Naive thymus-derived CD4-positive, alpha-beta T cell (primary cell): ENCODE results near the gene CERS6. TPM values are rescaled to one million over a fixed set of nuclear protein-coding genes. Genes with fewer than 3 reads are reported as not detected.

Experiments
- ATAC-seq: fragments of 150-1000 bp; cut with Tn5 transposase; 2 replicates; pipeline ENCODE4 v1.10.0; 2021; ENCODE audit warnings: mild to moderate bottlenecking, moderate library complexity
- CTCF ChIA-PET: fragments of 350-600 bp; sonication (Branson Sonifier 250); formaldehyde crosslinking; loops from one replicate; lab custom pipeline; 2021; ENCODE audit warnings: antibody characterized with exemption; lab: Charles Lee
- POLR2A ChIA-PET: fragments of 350-600 bp; sonication (Branson Sonifier 250); formaldehyde crosslinking; loops from one replicate; lab custom pipeline; 2021; ENCODE audit warnings: antibody characterized with exemption, inconsistent platforms; lab: Charles Lee
- DNase-seq, 9 donors: peaks; one replicate each; pipeline versions ENCODE4 v3.0.0 to v3.0.0-alpha.2; 2020 to 2022; ENCODE audit warnings: mixed read lengths in 1 of 9
- H3K27ac ChIP-seq: one replicate; pipeline ENCODE4 v1.7.0; 2013; ENCODE audit warnings: mild to moderate bottlenecking, low read depth, low read length, moderate library complexity
- H3K27me3 ChIP-seq, 2 donors: one replicate each; pipeline ENCODE4 v1.7.0; 2013; ENCODE audit warnings: low read length in 2 of 2, mild to moderate bottlenecking in 2 of 2, moderate library complexity in 2 of 2; ENCODE audit not compliant: control insufficient read depth in 2 of 2, insufficient read depth in 2 of 2
- H3K36me3 ChIP-seq, 3 experiments: 1 replicate in 2 of 3; 2 replicates in 1 of 3; pipeline ENCODE4 v1.7.0; 2013; ENCODE audit warnings: low read length in 3 of 3, mild to moderate bottlenecking in 3 of 3, moderate library complexity in 1 of 3; ENCODE audit not compliant: insufficient read depth in 3 of 3, control insufficient read depth in 2 of 3
- H3K4me1 ChIP-seq, 2 donors: one replicate each; pipeline ENCODE4 v1.7.0; 2013; ENCODE audit warnings: low read length in 2 of 2, mild to moderate bottlenecking in 2 of 2, moderate library complexity in 1 of 2; ENCODE audit not compliant: control insufficient read depth in 2 of 2, insufficient read depth in 2 of 2
- H3K4me3 ChIP-seq: 2 replicates; pipeline ENCODE4 v1.7.0; 2013; ENCODE audit warnings: mild to moderate bottlenecking, low read length
- H3K9me3 ChIP-seq, 3 experiments: 1 replicate in 2 of 3; 2 replicates in 1 of 3; pipeline ENCODE4 v1.7.0; 2013; ENCODE audit warnings: low read length in 3 of 3; ENCODE audit not compliant: control insufficient read depth in 2 of 3
- H3K27ac Mint-ChIP-seq, 9 donors: one replicate each; pipeline ENCODE4 v1.8.0; 2020 to 2022; ENCODE audit warnings: mixed read lengths in 9 of 9, mild to moderate bottlenecking in 8 of 9, moderate library complexity in 5 of 9, inconsistent platforms in 2 of 9
- H3K27me3 Mint-ChIP-seq, 5 donors: one replicate each; pipeline ENCODE4 v1.8.0; 2021 to 2022; ENCODE audit warnings: mixed read lengths in 5 of 5, mild to moderate bottlenecking in 1 of 5
- H3K36me3 Mint-ChIP-seq, 5 donors: one replicate each; pipeline ENCODE4 v1.8.0; 2020 to 2022; ENCODE audit warnings: mixed read lengths in 5 of 5, mild to moderate bottlenecking in 3 of 5, inconsistent platforms in 1 of 5
- H3K4me1 Mint-ChIP-seq, 7 donors: one replicate each; pipeline ENCODE4 v1.8.0; 2020 to 2022; ENCODE audit warnings: mixed read lengths in 7 of 7, mild to moderate bottlenecking in 3 of 7, inconsistent platforms in 1 of 7
- H3K4me3 Mint-ChIP-seq, 10 donors: one replicate each; pipeline ENCODE4 v1.8.0; 2020 to 2022; ENCODE audit warnings: mild to moderate bottlenecking in 10 of 10, mixed read lengths in 10 of 10, moderate library complexity in 6 of 10, inconsistent platforms in 2 of 10
- H3K9me3 Mint-ChIP-seq, 11 donors: one replicate each; pipeline ENCODE4 v1.8.0; 2020 to 2022; ENCODE audit warnings: mixed read lengths in 11 of 11, mild to moderate bottlenecking in 4 of 11, inconsistent platforms in 1 of 11, moderate library complexity in 1 of 11
- intact Hi-C, 2 donors: fragments of 100-400 bp; cut with micrococcal nuclease; formaldehyde crosslinking; loops; one replicate each; pipeline ENCODE4 v1.15.1; 2023
- polyA plus RNA-seq, 2 donors: library from polyadenylated mRNA; unstranded; fragments of 300-500 nt; fragmentation: Illumina TruSeq; gene quantifications; one replicate each; pipeline ENCODE4 v1.2.3, GENCODE V29; 2021
- total RNA-seq, 6 experiments: library from RNA in 5 of 6; stranded (reverse) in 5 of 6; gene quantifications; 1 replicate in 5 of 6; 2 replicates in 1 of 6; pipeline ENCODE4 v1.2.3 and lab custom pipeline; 2021 to 2026

CERS6 gene
- total and polyA plus RNA-seq, 7 experiments from 2014 or later, result 9.1 to 28.4 (median 19.7) TPM

DNA sequence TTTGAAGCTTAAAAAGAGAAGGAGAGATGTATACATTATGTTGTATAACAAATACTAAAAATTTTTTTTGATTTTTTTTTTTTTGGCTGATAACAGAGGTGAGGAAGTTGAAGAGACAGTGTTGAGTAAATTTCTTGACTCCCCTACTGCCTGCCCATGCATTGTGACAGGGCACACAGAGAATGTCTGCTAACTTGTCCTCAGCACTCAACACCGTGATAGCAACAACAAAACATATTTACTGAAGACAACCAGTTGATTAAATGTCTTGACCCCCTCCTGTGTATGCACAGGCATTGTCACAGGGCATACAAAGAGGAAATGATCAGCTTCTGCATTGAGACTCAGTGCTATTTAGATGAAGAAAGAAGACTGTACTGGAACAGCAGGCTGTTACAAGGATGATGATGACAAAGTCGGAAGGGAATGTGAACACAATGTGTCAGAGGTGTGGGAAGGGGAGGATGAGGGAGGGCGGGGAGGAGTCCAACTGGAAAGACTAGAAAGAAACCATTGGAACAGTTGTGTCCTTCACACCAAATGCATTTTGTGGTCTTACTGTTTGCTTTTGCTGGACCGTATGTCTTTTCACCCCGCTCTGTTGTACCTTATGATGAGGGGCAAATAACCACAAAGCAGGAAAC is 89.5 kb downstream of the CERS6 start:
- Mint-ChIP-seq H3K4me3 (peak overlapping the region in 1 of 10 donors; percentile 27), H3K27me3 (no peaks in the 10 kb centered on the region), H3K27ac (peak overlapping the region in 3 of 9 donors; percentile 33 to 56 (median 38)), H3K36me3 (peaks cover 5 to 45% (median 41%) of the 10 kb centered on the region in 5 donors), H3K4me1 (peaks cover 3 to 82% (median 71%) of the 10 kb centered on the region in 7 donors), H3K9me3 (peaks cover 0 to 19% (median 9%) of the 10 kb centered on the region in 11 donors)
- intact Hi-C loops, result no loop called here
- H3K27ac ChIP-seq, result no peak overlapping the region
- POLR2A ChIA-PET, result no interaction called here
- DNase-seq (no peak), ATAC-seq (no peak)
- H3K4me1 ChIP-seq, result peaks cover 0 to 29% of the 10 kb centered on the region in 2 donors
- CTCF ChIA-PET, result interaction anchor here (0.7 kb wide), 1 partner anchor 71 kb away, joined by 3 read pairs; no protein-coding TSS in a partner anchor
- H3K27me3 ChIP-seq, result no peaks in the 10 kb centered on the region
- H3K9me3 ChIP-seq, result no peaks in the 10 kb centered on the region
- no peaks in the 10 kb centered on the region for H3K36me3 ChIP-seq
- no peak overlapping the region for H3K4me3 ChIP-seq

GRCh38 chr2:168550670-168551069 is 94.6 kb downstream of the CERS6 start:
- no peak for DNase-seq
- CTCF ChIA-PET, result no interaction called here
- POLR2A ChIA-PET, result no interaction called here

GRCh38 chr2:168552450-168552856 is 96.4 kb downstream of the CERS6 start:
- CTCF ChIA-PET, result no interaction called here
- ATAC-seq, result peak; percentile 46
- DNase-seq, result no peak
- no peaks in the 10 kb centered on the region for H3K27me3 Mint-ChIP-seq
- peaks cover 3 to 70% (median 53%) of the 10 kb centered on the region in 7 donors for H3K4me1 Mint-ChIP-seq
- intact Hi-C loops, result no loop called here
- peaks cover 0 to 55% (median 37%) of the 10 kb centered on the region in 5 donors for H3K36me3 Mint-ChIP-seq
- Histone ChIP-seq H3K4me1 (peaks cover 0 to 18% of the 10 kb centered on the region in 2 donors), H3K27ac (no peak overlapping the region), H3K9me3 (no peaks in the 10 kb centered on the region), H3K4me3 (no peak overlapping the region), H3K36me3 (no peaks in the 10 kb centered on the region), H3K27me3 (no peaks in the 10 kb centered on the region)
- peaks cover 0 to 6% (median 0%) of the 10 kb centered on the region in 11 donors for H3K9me3 Mint-ChIP-seq
- POLR2A ChIA-PET, result no interaction called here
- peak overlapping the region in 7 of 9 donors; percentile 0 to 73 (median 27) for H3K27ac Mint-ChIP-seq
- peak overlapping the region in 3 of 10 donors; percentile 34 to 67 (median 52) for H3K4me3 Mint-ChIP-seq

More at GRCh38 chr2:168550670-168551069, 94.6 kb downstream of the CERS6 start:
- Mint-ChIP-seq H3K27me3 (no peaks in the 10 kb centered on the region), H3K4me3 (peak overlapping the region in 3 of 10 donors; percentile 60 to 69 (median 67)), H3K9me3 (peaks cover 0 to 6% (median 0%) of the 10 kb centered on the region in 11 donors), H3K36me3 (peaks cover 0 to 62% (median 45%) of the 10 kb centered on the region in 5 donors), H3K4me1 (peaks cover 3 to 76% (median 62%) of the 10 kb centered on the region in 7 donors), H3K27ac (peak overlapping the region in 1 of 9 donors; percentile 41)
- no peaks in the 10 kb centered on the region for H3K27me3 ChIP-seq
- ATAC-seq, result peak; percentile 65
- no peak overlapping the region for H3K4me3 ChIP-seq
- no peaks in the 10 kb centered on the region for H3K36me3 ChIP-seq
- no peaks in the 10 kb centered on the region for H3K9me3 ChIP-seq
- peaks cover 0 to 20% of the 10 kb centered on the region in 2 donors for H3K4me1 ChIP-seq
- no peak overlapping the region for H3K27ac ChIP-seq
- intact Hi-C loops, result loop anchor here in 1 of 2 donors (2.0 kb wide), 1 partner anchor 14 kb away; no protein-coding TSS in a partner anchor

GRCh38 chr2:168555283-168555682 is 99.2 kb downstream of the CERS6 start:
- intact Hi-C loops, result no loop called here
- H3K9me3 Mint-ChIP-seq, result peaks cover 0 to 6% (median 0%) of the 10 kb centered on the region in 11 donors
- H3K27me3 Mint-ChIP-seq, result no peaks in the 10 kb centered on the region
- Histone ChIP-seq H3K4me1 (peaks cover 0 to 15% of the 10 kb centered on the region in 2 donors), H3K9me3 (no peaks in the 10 kb centered on the region), H3K4me3 (no peak overlapping the region), H3K27me3 (no peaks in the 10 kb centered on the region), H3K27ac (no peak overlapping the region), H3K36me3 (peaks cover 0 to 1% (median 0%) of the 10 kb centered on the region in 3 experiments)
- no peak overlapping the region for H3K4me3 Mint-ChIP-seq
- no peak overlapping the region for H3K27ac Mint-ChIP-seq
- peaks cover 5 to 47% (median 34%) of the 10 kb centered on the region in 5 donors for H3K36me3 Mint-ChIP-seq
- CTCF ChIA-PET, result no interaction called here
- DNase-seq, result no peak
- H3K4me1 Mint-ChIP-seq, result peaks cover 7 to 70% (median 53%) of the 10 kb centered on the region in 7 donors
- ATAC-seq, result no peak
- POLR2A ChIA-PET, result no interaction called here

- ATAC-seq (no peak), DNase-seq (no peak)
- Mint-ChIP-seq H3K9me3 (peaks cover 0 to 4% (median 0%) of the 10 kb centered on the region in 11 donors), H3K36me3 (peaks cover 31 to 57% (median 45%) of the 10 kb centered on the region in 5 donors), H3K27me3 (no peaks in the 10 kb centered on the region), H3K4me3 (peak overlapping the region in 1 of 10 donors; percentile 41), H3K4me1 (peaks cover 10 to 61% (median 48%) of the 10 kb centered on the region in 7 donors), H3K27ac (no peak overlapping the region)
- intact Hi-C loops, result no loop called here
- ChIA-PET CTCF (no interaction called here), POLR2A (no interaction called here)
- H3K9me3 ChIP-seq, result no peaks in the 10 kb centered on the region
- H3K4me3 ChIP-seq, result no peak overlapping the region
- H3K27me3 ChIP-seq, result no peaks in the 10 kb centered on the region
- H3K4me1 ChIP-seq, result peaks cover 0 to 6% of the 10 kb centered on the region in 2 donors
- H3K36me3 ChIP-seq, result peaks cover 0 to 21% (median 0%) of the 10 kb centered on the region in 3 experiments
- H3K27ac ChIP-seq, result no peak overlapping the region
Measured at GRCh38 chr2:168559187-168559586, 103.1 kb downstream of the CERS6 start.

DNA sequence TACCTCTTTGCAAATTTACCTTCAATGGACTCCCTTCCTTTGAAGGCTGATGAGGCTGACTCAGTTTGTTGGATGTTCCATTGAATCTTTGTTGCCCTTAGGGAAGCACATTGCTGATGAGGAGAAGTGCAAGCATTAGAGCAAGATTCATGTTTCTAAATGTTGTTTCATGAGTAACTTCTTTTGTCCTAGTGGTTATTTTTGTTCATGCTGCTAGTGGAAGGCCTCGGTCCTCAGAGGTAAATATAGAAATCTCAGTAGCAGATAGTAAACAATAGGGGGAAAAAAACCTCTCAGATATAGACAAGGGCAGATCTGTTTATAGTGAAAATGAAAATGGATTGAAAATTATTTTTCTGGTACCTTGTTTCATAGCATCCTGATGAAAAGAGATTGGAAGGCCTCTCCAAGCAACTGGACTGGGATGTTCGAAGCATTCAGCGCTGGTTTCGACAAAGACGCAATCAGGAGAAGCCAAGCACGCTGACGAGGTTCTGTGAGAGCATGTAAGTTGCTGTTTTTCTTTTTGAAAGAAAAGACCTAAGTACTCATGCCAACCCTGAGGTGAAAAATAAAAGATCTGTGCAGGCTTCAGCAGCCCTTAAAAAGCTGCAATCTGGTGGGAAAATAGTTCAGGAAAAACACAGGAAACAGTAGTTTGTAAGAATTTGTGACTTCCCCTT is 104.9 kb downstream of the CERS6 start:
- Mint-ChIP-seq H3K4me1 (peaks cover 14 to 65% (median 54%) of the 10 kb centered on the region in 7 donors), H3K27ac (peak overlapping the region in 1 of 9 donors; percentile 42), H3K9me3 (peaks cover 0 to 4% (median 0%) of the 10 kb centered on the region in 11 donors), H3K36me3 (peaks cover 31 to 63% (median 52%) of the 10 kb centered on the region in 5 donors), H3K27me3 (no peaks in the 10 kb centered on the region), H3K4me3 (no peak overlapping the region)
- no peaks in the 10 kb centered on the region for H3K9me3 ChIP-seq
- no peak overlapping the region for H3K27ac ChIP-seq
- H3K36me3 ChIP-seq, result peaks cover 0 to 21% (median 0%) of the 10 kb centered on the region in 3 experiments
- ChIA-PET CTCF (no interaction called here), POLR2A (no interaction called here)
- H3K4me1 ChIP-seq, result peaks cover 0 to 7% of the 10 kb centered on the region in 2 donors
- H3K27me3 ChIP-seq, result no peaks in the 10 kb centered on the region
- H3K4me3 ChIP-seq, result no peak overlapping the region
- intact Hi-C loops, result no loop called here
- no peak for DNase-seq
- no peak for ATAC-seq
